HUES48 (cell line): ENCODE data around the gene DRD2.

Experiments used
- H3K27ac ChIP-seq: one replicate; pipeline ENCODE4 v1.7.0; 2013; ENCODE audit warnings: low read depth, low read length, inconsistent platforms
- H3K27me3 ChIP-seq: 2 replicates; pipeline ENCODE4 v1.6.1; 2013; ENCODE audit warnings: mild to moderate bottlenecking, low read length; ENCODE audit not compliant: control insufficient read depth, insufficient read depth
- H3K36me3 ChIP-seq: 2 replicates; pipeline ENCODE4 v1.6.1; 2013; ENCODE audit warnings: low read length; ENCODE audit not compliant: control insufficient read depth, insufficient read depth
- H3K4me1 ChIP-seq: 2 replicates; pipeline ENCODE4 v1.6.1; 2013; ENCODE audit warnings: mild to moderate bottlenecking, low read length; ENCODE audit not compliant: control insufficient read depth, insufficient read depth
- H3K4me3 ChIP-seq: 2 replicates; pipeline ENCODE4 v1.5.1; 2013; ENCODE audit warnings: mild to moderate bottlenecking, low read depth, low read length
- H3K9ac ChIP-seq: 2 replicates; pipeline ENCODE4 v1.6.1; 2013; ENCODE audit warnings: mild to moderate bottlenecking, low read depth, low read length, moderate library complexity
- H3K9me3 ChIP-seq: 2 replicates; pipeline ENCODE4 v1.6.1; 2013; ENCODE audit warnings: low read length; ENCODE audit not compliant: control insufficient read depth, insufficient read depth

The DRD2 gene

DNA sequence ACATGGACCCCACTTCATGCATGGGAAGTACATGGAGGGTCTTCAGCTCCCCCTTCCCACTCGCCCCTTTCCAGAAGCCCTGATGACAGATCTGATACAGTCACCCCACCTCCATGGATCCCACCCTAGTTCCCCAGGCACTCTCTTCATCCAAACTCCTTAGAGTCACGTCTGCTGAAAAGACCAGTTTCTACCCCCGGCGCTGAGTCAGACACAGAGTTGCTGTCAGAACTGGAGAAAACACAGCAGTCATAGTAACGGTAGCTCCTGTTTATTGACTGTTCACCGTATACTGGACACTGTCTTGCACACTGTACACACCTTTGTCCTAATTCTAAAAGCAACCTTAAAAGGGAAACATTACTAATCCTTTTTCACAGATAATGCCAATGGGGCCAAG is 29.1 kb downstream of the DRD2 start:
- Histone ChIP-seq H3K4me1 (no peaks in the 10 kb centered on the region), H3K4me3 (no peak overlapping the region), H3K9ac (no peak overlapping the region), H3K36me3 (no peaks in the 10 kb centered on the region), H3K27me3 (no peaks in the 10 kb centered on the region), H3K27ac (no peak overlapping the region), H3K9me3 (no peaks in the 10 kb centered on the region)

DNA sequence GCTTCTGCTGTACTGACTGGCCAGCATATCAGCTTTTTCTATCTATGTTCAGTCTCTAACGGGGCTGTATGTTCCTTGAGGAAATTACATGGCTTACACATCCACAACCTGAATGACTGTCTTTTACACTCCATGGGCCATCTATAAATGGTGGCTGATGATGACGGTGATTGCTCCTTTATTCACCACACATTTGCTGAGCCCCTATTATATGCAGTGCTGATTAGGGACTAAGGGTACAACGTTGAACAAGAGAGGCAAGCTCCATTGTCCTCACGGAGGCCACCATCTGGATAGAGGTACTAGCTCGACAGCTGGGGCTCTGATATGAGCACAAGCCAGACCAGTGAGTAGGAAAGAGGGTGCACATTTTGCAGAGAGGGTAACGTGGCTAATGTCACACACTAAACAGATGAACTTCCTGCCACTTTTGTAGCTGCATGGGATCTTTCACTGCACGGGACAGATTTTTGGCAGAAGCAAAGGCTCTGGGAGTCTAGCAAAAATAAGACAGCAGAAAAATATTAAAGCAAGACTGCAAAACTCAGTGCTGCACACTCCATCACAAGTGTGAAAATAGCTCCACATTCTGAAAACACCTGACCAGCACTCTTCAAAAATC is 30.6 kb downstream of the DRD2 start:
- Histone ChIP-seq H3K36me3 (no peaks in the 10 kb centered on the region), H3K9ac (no peak overlapping the region), H3K27me3 (no peaks in the 10 kb centered on the region), H3K4me3 (no peak overlapping the region), H3K27ac (no peak overlapping the region), H3K9me3 (no peaks in the 10 kb centered on the region), H3K4me1 (no peaks in the 10 kb centered on the region)

DNA sequence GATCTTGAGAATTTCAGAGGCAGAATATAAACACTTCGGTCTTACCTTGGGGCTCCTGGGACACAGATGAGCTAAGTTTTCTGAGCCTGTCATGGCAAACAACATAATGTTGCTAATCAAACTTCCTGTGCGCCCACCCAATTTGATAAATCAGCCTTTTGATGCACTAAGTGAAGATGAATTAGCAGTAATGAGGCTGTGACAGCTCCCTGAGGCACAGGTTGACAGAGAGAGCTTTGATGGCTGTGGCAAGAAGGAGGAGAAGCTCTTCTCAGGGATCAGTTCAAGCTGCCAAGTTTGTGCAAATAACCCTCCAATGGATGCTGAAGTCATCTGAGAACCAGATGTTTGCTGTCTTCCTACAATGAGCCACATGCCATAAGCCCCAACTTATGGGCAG is 34.4 kb downstream of the DRD2 start:
- no peak overlapping the region for H3K27ac ChIP-seq
- no peak overlapping the region for H3K4me3 ChIP-seq
- H3K4me1 ChIP-seq, result no peaks in the 10 kb centered on the region
- no peaks in the 10 kb centered on the region for H3K36me3 ChIP-seq
- no peak overlapping the region for H3K9ac ChIP-seq
- no peaks in the 10 kb centered on the region for H3K9me3 ChIP-seq
- H3K27me3 ChIP-seq, result no peaks in the 10 kb centered on the region

DNA sequence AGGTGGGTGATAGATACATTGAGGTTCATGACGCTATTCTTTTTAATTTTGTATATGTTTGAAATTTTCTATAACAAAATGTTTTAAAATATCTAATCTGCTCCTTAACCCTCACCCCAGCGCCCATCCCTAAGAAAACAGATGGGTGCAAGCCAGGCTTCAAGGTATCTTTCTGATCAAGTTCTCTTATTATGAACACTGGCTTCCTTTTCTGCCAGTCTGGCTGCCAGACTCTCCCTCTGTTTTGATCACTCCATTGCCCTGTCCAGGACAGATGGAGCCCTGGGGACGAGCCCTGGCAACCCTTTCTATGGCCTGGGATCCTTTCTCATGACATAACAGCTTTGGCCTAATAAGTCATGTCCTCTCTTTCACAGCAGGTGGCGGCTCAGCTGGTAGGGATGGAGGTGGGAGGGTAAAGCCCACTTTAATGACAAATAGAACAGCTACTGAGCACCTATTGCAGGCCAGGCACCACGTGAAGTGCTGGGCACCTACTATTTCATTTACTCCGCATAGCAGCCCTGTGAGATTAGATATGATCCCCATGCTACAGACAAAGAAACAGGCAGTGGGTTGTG is 38.4 kb downstream of the DRD2 start:
- Histone ChIP-seq H3K27me3 (no peaks in the 10 kb centered on the region), H3K36me3 (no peaks in the 10 kb centered on the region), H3K9me3 (no peaks in the 10 kb centered on the region), H3K4me3 (no peak overlapping the region), H3K4me1 (peaks cover 8% of the 10 kb centered on the region; the same call in 1 of the 2 replicates), H3K27ac (no peak overlapping the region), H3K9ac (no peak overlapping the region)

DNA sequence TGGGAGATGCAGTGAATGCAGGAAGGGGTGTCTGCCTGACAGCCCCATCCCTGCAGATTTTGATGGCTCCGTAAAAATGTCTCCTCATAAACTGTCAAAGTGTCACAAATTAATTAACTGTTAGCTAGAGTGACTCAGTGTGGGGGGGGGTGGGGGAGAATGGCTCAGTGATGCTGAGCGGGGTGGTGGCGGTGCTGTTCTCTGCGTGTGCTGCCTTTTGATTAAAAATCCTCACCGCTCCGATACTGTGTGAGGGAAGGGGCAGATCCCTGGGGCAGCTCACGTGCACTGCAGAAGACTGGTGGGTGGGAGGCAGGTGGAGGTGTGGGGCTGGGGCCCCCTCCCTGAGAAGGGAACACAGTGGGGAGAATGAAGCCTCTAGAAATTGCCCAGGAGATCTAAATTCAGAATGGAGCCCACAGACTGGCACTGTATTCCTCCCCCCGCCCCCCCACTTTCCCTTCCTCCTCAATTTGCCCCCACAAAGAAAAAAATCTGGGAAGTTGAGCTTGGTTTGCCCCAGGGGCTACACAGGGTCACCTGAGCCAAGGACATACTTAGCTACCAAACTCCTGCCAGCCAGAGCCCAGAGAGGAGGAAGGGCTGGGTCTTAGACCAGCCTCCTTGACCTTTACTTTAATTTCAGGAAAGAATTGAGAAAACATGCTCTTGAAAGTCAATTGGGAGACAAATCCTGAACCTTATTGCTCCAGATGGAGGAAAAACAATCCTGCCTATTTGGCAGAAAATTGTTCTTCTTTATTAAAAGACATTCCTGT is 39.8 kb downstream of the DRD2 start:
- Histone ChIP-seq H3K9me3 (no peaks in the 10 kb centered on the region), H3K27me3 (no peaks in the 10 kb centered on the region), H3K36me3 (no peaks in the 10 kb centered on the region), H3K9ac (no peak overlapping the region), H3K4me1 (peaks cover 8% of the 10 kb centered on the region; the same call in 1 of the 2 replicates), H3K4me3 (no peak overlapping the region), H3K27ac (no peak overlapping the region)

DNA sequence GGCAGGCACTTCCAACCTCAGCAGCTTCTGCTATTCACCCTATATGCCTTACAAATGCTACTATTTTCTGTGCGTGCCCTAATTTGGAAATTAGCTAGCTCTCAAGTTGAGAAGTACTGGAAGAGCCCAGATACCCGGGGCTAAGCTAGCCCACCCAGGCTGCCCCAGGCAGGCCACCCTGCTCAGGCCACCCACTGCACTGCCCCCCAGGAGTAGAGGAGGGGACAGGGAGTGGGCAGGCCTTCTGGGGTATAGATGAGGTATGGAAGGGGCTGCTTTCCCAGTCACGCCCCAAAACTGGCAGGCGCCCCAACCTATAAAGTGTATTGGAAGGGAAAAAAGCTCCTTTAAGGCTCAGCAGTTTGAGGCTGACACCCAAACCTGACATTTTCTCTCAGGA is 43.5 kb downstream of the DRD2 start:
- H3K27ac ChIP-seq, result no peak overlapping the region
- no peaks in the 10 kb centered on the region for H3K36me3 ChIP-seq
- H3K4me1 ChIP-seq, result peaks cover 8% of the 10 kb centered on the region; the same call in 1 of the 2 replicates
- no peak overlapping the region for H3K9ac ChIP-seq
- no peak overlapping the region for H3K4me3 ChIP-seq
- H3K9me3 ChIP-seq, result no peaks in the 10 kb centered on the region
- H3K27me3 ChIP-seq, result no peaks in the 10 kb centered on the region

DNA sequence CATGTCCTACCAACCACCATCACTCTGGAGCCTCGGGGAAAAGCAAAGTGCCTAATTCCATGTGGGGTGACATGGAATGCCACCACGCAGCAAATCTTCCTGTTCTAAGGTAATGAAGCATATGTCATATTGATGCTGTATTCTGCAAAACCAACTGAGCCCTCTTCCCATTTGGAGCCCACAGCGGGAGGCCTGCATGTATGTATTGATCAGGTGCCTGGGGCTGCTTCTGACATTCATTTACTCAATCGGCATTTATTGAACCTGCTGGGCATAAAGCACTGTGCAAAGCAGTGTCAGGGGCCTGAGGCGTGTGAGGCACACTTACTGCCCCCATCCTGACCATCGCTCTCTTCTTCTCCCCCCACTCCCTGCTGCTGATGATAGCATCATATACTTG is 48.5 kb downstream of the DRD2 start:
- Histone ChIP-seq H3K4me1 (no peaks in the 10 kb centered on the region), H3K9me3 (no peaks in the 10 kb centered on the region), H3K27ac (no peak overlapping the region), H3K27me3 (no peaks in the 10 kb centered on the region), H3K9ac (no peak overlapping the region), H3K4me3 (no peak overlapping the region), H3K36me3 (no peaks in the 10 kb centered on the region)

DNA sequence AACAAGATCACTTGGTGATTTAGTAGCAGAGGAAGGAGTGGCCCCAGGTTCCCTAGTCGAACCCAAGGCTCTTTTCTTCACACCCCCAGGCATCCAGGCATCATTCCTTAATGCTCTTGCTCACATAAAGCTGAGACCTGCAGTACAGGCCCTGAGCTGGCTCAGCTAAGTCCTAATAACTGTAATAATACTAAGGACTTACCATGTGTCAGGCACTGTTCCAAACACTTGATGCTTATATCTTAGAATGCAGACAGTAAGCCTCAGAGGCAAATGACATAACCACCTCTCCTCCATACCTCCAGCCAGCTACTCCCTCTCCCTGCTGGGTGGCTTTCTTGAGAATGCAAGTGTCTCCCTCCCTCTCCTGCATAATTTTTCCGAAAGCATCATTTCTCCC is 54.4 kb downstream of the DRD2 start:
- no peaks in the 10 kb centered on the region for H3K27me3 ChIP-seq
- H3K9me3 ChIP-seq, result no peaks in the 10 kb centered on the region
- H3K36me3 ChIP-seq, result no peaks in the 10 kb centered on the region
- H3K4me3 ChIP-seq, result no peak overlapping the region
- H3K9ac ChIP-seq, result no peak overlapping the region
- H3K4me1 ChIP-seq, result no peaks in the 10 kb centered on the region
- no peak overlapping the region for H3K27ac ChIP-seq

DNA sequence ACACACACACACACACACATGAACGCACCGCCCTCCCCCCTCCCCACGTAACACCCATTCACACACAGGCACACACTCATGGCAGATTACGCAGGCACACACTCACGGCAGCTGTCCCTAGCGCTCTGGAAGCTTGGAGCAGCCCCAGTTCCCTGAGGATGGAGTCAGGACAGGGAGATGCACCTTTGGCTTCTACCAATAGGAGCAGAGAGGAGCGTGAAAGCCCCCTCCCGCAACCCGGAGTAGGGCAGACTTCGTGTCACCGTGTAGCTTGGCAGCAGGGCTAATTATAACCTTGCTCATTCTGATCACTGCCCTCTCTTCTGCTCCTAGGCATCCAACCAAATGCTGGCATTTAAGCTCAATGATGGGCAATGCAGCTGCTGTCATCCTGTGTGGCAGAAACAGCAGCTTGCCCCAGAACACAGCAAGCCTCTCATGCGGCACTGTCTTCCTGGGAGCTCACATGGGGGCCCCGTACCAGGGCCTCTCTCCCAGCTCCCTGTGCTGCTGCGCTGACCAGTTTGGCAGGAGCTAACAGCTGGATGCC is 55.7 kb downstream of the DRD2 start:
- no peak overlapping the region for H3K4me3 ChIP-seq
- no peaks in the 10 kb centered on the region for H3K27me3 ChIP-seq
- no peaks in the 10 kb centered on the region for H3K9me3 ChIP-seq
- H3K9ac ChIP-seq, result no peak overlapping the region
- no peaks in the 10 kb centered on the region for H3K4me1 ChIP-seq
- no peak overlapping the region for H3K27ac ChIP-seq
- no peaks in the 10 kb centered on the region for H3K36me3 ChIP-seq

DNA sequence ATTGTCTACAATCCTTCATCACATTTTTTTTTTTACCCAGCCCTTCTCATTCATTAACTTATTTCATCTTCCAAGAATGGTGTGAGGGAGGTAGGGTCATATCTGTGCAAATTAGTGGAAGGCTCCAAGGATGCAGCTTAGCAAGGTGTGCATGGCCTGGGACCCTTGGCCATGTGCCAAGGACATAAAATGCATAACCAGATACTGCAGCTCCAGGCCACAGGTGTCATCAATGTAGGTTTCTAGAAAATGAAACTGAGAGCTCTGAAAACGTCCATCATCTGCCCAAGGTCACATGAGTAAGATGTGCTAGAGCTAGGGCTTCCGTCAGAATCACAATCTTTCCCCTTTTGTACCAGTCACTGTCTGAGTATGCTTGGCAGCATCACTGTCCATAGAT is 57.8 kb downstream of the DRD2 start:
- no peak overlapping the region for H3K4me3 ChIP-seq
- no peak overlapping the region for H3K9ac ChIP-seq
- H3K4me1 ChIP-seq, result no peaks in the 10 kb centered on the region
- H3K36me3 ChIP-seq, result no peaks in the 10 kb centered on the region
- H3K9me3 ChIP-seq, result no peaks in the 10 kb centered on the region
- no peak overlapping the region for H3K27ac ChIP-seq
- H3K27me3 ChIP-seq, result no peaks in the 10 kb centered on the region

DNA sequence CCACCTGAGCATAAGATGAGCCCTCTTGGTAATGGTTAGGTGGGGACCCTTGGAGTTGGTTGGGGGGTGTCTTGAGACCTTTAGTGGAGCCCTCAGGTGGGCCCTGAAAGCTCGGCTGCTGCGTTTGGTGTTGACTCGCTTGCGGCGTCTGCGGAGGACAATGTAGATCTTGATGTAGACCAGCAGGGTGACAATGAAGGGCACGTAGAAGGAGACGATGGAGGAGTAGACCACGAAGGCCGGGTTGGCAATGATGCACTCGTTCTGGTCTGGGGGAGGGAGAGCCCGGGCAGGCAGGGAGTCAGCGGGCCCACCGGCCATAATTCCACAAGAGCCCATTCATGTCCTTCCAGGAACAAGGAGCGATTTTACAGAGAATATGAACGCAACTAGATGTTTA is 59.9 kb downstream of the DRD2 start:
- Histone ChIP-seq H3K9ac (no peak overlapping the region), H3K4me3 (no peak overlapping the region), H3K27ac (no peak overlapping the region), H3K4me1 (no peaks in the 10 kb centered on the region), H3K36me3 (no peaks in the 10 kb centered on the region), H3K9me3 (no peaks in the 10 kb centered on the region), H3K27me3 (no peaks in the 10 kb centered on the region)
